HAP-1 (cell line): ENCODE data around the gene GREB1.

Source experiments
- DNase-seq, 2 experiments: peaks; one replicate each; pipeline ENCODE4 v3.0.0-alpha.2; 2016 to 2020; ENCODE audit warnings: low spot score in 2 of 2
- H3K27me3 ChIP-seq: fragments of 250-450 bp; sonication (Bioruptor Pico); 2 replicates; pipeline ENCODE4 v1.5.1; 2020; ENCODE audit warnings: low read depth, mild to moderate bottlenecking, moderate library complexity
- H3K36me3 ChIP-seq: fragments of 250-450 bp; sonication (Bioruptor Pico); replicated peaks from 2 replicates; pipeline ENCODE4 v1.5.1; 2020; ENCODE audit warnings: mild to moderate bottlenecking
- H3K4me1 ChIP-seq: fragments of 250-450 bp; sonication (Bioruptor Pico); 2 replicates; pipeline ENCODE4 v1.5.1; 2020; ENCODE audit warnings: mild to moderate bottlenecking
- H3K4me3 ChIP-seq: fragments of 250-450 bp; sonication (Bioruptor Pico); 2 replicates; pipeline ENCODE4 v1.5.1; 2020; ENCODE audit warnings: mild to moderate bottlenecking, moderate library complexity
- H3K9me3 ChIP-seq: fragments of 250-450 bp; sonication (Bioruptor Pico); 2 replicates; pipeline ENCODE4 v1.5.1; 2020; ENCODE audit warnings: mild to moderate bottlenecking, moderate library complexity
- in situ Hi-C: fragments of 300-500 bp; cut with MboI; formaldehyde crosslinking; loops from 3 replicates; pipeline ENCODE4 v1.14.3; 2020; ENCODE audit warnings: low sequenced_read_pairs, inconsistent platforms, mixed read lengths

Gene GREB1, protein sequence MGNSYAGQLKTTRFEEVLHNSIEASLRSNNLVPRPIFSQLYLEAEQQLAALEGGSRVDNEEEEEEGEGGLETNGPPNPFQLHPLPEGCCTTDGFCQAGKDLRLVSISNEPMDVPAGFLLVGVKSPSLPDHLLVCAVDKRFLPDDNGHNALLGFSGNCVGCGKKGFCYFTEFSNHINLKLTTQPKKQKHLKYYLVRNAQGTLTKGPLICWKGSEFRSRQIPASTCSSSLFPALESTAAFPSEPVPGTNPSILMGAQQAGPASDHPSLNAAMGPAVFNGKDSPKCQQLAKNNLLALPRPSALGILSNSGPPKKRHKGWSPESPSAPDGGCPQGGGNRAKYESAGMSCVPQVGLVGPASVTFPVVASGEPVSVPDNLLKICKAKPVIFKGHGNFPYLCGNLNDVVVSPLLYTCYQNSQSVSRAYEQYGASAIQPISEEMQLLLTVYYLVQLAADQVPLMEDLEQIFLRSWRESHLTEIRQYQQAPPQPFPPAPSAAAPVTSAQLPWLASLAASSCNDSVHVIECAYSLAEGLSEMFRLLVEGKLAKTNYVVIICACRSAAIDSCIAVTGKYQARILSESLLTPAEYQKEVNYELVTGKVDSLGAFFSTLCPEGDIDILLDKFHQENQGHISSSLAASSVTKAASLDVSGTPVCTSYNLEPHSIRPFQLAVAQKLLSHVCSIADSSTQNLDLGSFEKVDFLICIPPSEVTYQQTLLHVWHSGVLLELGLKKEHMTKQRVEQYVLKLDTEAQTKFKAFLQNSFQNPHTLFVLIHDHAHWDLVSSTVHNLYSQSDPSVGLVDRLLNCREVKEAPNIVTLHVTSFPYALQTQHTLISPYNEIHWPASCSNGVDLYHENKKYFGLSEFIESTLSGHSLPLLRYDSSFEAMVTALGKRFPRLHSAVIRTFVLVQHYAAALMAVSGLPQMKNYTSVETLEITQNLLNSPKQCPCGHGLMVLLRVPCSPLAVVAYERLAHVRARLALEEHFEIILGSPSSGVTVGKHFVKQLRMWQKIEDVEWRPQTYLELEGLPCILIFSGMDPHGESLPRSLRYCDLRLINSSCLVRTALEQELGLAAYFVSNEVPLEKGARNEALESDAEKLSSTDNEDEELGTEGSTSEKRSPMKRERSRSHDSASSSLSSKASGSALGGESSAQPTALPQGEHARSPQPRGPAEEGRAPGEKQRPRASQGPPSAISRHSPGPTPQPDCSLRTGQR (N-terminal part only)

DNA sequence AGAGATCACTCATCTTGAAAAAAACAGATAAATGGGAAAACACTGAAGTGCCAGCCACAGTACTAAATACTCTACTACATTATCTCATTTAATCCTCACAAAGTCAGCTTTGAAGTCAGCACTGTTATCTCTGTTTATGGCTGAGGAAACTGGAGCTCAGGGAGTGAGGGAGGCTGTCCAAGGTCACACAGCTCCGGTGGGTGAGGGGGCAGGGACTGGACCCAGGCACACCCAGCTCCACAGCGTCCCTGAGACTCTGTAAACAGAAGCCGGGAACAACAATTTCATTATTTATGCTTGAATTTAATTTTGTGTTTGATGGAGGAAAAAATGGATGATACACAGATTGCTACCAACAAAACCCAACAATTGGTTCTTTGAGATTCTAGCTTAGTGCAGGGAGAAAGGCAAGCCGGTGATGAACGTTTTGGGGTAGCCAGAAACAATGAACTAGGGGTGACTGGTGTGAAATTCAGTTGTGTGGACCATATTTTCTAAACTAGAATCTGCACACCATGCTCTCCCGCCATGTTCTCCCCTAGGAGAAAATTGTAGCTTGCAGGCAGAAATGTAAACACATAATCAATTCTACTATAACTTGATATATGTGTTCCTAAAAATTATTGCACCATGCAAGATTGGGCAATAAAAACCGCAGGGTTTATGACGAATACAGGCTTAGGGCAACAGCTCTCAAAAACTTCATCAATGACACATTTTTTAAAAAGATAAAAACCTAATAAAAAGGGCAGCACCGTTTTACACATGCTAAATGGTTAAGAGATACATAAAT is at the start of gene GREB1:
GREB1 (plus strand) TSS at position 768 of the 793 bp plus-strand sequence. CDS start 22,570 bp downstream, outside the sequence.
- Histone ChIP-seq H3K4me3 (no peak within 1 kb of the TSS), H3K4me1 (no peaks in the 10 kb centered on the region), H3K36me3 (no peaks in the 10 kb centered on the region), H3K27me3 (no peaks in the 10 kb centered on the region), H3K9me3 (no peaks in the 10 kb centered on the region)
- no peak for DNase-seq
- in situ Hi-C loops: no loop called here

DNA sequence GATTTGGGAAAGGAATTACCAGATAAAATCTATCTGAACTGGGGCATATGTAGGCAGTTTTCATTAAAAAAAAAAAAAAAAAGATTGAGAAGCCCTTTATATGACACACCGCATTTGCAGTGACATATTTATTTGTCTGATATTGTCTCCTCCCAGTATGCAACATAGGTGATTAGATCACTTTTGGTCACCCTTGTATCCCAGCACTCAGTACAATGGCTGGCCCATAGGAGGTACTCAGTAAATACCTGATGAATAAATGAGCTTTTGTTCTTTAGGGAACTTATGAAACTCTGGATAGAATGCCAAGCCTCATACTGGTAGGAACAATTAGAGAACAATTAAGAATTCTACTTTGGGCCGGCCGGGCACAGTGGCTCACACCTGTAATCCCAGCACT is 45.0 kb upstream of the GREB1 start:
- no peak overlapping the region for H3K4me3 ChIP-seq
- H3K36me3 ChIP-seq: no peaks in the 10 kb centered on the region
- H3K27me3 ChIP-seq: peaks cover 2% of the 10 kb centered on the region; the same call in 1 of the 2 replicates
- H3K4me1 ChIP-seq: peaks cover 5% of the 10 kb centered on the region; the same call in 1 of the 2 replicates
- in situ Hi-C loops: no loop called here
- peaks cover 5% of the 10 kb centered on the region; the same call in 1 of the 2 replicates for H3K9me3 ChIP-seq
- DNase-seq: no peak

DNA sequence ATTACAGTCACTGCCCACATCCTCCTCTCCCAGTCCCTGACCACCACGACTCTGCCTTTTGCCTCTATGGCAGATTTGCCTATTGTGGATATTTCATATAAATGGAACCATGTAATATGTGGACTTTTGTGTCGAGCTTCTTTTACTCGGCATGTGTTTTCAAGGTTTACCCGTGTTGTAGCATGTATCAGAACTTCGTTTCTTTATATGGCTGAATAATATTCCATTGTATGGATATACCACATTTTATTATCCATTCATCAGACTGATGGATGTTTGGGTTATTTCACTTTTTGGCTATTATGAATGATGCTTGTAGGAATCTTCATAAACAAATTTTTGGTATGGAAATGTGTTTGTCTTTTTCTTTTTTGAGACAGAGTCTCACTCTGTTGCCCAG is 43.7 kb upstream of the GREB1 start:
- in situ Hi-C loops: no loop called here
- H3K36me3 ChIP-seq: no peaks in the 10 kb centered on the region
- H3K4me3 ChIP-seq: no peak overlapping the region
- peaks cover 2% of the 10 kb centered on the region; the same call in 1 of the 2 replicates for H3K27me3 ChIP-seq
- no peaks in the 10 kb centered on the region for H3K4me1 ChIP-seq
- peaks cover 5% of the 10 kb centered on the region; the same call in 1 of the 2 replicates for H3K9me3 ChIP-seq
- no peak for DNase-seq

DNA sequence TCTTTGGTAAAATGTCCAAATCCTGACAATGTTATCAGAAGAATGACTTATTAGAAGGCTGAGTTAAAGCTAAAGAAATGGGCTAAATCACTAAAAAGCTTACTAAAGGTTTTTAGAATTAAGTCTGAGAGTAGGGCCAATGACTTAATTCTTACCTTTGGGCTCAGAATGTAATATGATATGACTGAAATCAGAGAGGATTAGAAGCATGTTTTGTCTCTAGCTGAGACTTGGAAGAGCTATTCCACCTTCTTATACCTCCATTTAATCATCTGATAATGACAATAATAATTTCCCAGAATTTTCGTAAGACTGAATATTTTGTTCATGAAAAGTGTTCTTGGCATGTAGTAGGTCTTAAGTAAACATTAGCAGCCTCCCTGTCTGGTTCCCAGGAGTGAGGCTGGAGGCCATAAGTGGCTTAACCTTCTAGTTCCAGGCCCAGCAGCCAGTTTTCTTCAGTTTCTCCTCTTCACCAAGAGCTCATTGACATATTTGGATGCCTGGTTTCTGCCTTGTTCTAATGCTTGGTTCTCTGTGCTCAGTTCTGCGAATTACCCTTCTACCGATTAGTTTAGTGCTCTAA is 42.4 kb upstream of the GREB1 start:
- H3K9me3 ChIP-seq: peaks cover 5% of the 10 kb centered on the region; the same call in 1 of the 2 replicates
- H3K4me3 ChIP-seq: no peak overlapping the region
- no peaks in the 10 kb centered on the region; the same call in 1 of the 2 replicates for H3K27me3 ChIP-seq
- no peak for DNase-seq
- in situ Hi-C loops: no loop called here
- H3K36me3 ChIP-seq: no peaks in the 10 kb centered on the region
- H3K4me1 ChIP-seq: no peaks in the 10 kb centered on the region

DNA sequence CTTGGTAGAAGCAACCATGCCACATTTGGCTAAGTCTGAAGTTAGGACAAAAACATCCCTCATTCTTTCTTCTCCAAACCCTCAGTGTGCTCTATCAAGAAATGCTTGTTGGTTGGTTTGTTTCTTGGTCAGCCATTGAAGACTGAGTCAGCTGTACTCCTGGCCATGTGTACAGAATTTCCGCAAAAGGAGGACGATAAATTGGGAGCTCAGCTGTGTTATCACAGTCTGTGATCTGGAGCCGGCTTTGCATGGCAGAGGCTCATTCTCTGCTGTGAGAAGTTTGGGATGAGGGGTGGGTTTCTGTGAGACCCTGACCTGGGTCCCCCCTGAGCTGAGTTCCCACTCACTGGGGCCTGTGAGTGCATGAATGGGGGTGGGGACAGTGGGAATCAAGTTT is 41.6 kb upstream of the GREB1 start:
- no peak for DNase-seq
- Histone ChIP-seq H3K4me1 (no peaks in the 10 kb centered on the region), H3K9me3 (peaks cover 5% of the 10 kb centered on the region; the same call in 1 of the 2 replicates), H3K27me3 (no peaks in the 10 kb centered on the region; the same call in 1 of the 2 replicates), H3K4me3 (no peak overlapping the region), H3K36me3 (no peaks in the 10 kb centered on the region)
- in situ Hi-C loops: no loop called here

DNA sequence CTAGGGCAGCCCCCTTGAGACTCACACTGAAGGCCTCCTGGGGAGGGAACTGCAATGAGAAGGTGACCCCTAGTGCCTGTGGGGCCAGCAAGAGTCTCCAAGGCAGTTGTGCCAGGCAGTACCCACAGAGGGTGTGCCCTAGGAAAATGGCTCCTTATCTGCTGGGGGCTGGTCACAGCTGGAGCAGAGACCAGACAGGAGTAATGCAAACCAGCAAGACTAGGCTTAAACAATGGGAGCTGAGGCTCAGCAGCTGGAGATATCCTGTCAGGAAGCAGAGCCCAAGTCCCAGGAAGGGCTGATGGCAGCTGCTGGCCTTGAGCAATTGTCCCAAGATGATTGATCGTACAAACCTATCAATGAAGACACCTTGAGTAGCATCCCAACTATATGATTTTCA is 41.1 kb upstream of the GREB1 start:
- no peaks in the 10 kb centered on the region for H3K36me3 ChIP-seq
- H3K4me1 ChIP-seq: no peaks in the 10 kb centered on the region
- in situ Hi-C loops: no loop called here
- no peak for DNase-seq
- peaks cover 5% of the 10 kb centered on the region; the same call in 1 of the 2 replicates for H3K9me3 ChIP-seq
- no peaks in the 10 kb centered on the region for H3K27me3 ChIP-seq
- no peak overlapping the region for H3K4me3 ChIP-seq

DNA sequence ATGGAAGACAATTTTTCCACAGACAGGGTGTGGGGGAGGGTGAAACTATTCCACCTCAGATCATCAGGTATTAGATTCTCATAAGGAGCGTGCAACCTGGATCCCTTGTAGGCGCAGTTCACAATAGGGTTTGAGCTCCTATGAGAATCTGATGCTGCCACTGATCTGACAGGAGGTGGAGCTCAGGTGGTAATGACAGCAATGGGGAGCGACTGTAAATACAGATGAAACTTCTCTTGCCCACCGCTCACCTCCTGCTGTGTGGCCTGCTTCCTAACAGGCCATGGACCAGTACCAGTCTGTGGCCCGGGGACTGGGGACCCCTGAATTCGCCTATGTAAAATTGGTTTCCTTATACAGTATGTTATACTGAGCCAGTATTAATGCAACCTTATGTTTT is 40.6 kb upstream of the GREB1 start:
- no peak for DNase-seq
- H3K27me3 ChIP-seq: no peaks in the 10 kb centered on the region
- no peaks in the 10 kb centered on the region for H3K36me3 ChIP-seq
- no peaks in the 10 kb centered on the region for H3K4me1 ChIP-seq
- H3K4me3 ChIP-seq: no peak overlapping the region
- peaks cover 5% of the 10 kb centered on the region; the same call in 1 of the 2 replicates for H3K9me3 ChIP-seq
- in situ Hi-C loops: no loop called here

DNA sequence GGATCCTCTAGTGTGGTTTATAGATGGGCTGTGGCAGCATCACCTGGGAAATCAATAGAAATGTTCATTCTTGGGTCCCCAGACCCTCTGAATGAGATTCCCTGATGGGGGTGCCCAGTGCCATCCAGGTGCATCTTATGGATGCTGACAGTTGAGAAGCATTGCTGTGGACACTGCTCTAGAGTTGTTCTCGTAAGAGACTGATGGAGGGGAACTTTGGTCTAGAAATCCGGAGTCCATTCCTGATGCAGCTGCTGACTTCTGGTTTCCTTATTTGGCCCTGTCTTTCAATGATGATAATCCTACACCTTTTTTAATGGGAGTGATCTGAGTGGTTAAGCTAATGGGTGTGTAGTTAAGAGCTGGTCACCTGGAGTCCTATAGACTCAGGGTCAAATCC is 39.5 kb upstream of the GREB1 start:
- Histone ChIP-seq H3K4me3 (no peak overlapping the region), H3K9me3 (peaks cover 5% of the 10 kb centered on the region; the same call in 1 of the 2 replicates), H3K36me3 (no peaks in the 10 kb centered on the region), H3K4me1 (no peaks in the 10 kb centered on the region), H3K27me3 (no peaks in the 10 kb centered on the region)
- no peak for DNase-seq
- in situ Hi-C loops: no loop called here

DNA sequence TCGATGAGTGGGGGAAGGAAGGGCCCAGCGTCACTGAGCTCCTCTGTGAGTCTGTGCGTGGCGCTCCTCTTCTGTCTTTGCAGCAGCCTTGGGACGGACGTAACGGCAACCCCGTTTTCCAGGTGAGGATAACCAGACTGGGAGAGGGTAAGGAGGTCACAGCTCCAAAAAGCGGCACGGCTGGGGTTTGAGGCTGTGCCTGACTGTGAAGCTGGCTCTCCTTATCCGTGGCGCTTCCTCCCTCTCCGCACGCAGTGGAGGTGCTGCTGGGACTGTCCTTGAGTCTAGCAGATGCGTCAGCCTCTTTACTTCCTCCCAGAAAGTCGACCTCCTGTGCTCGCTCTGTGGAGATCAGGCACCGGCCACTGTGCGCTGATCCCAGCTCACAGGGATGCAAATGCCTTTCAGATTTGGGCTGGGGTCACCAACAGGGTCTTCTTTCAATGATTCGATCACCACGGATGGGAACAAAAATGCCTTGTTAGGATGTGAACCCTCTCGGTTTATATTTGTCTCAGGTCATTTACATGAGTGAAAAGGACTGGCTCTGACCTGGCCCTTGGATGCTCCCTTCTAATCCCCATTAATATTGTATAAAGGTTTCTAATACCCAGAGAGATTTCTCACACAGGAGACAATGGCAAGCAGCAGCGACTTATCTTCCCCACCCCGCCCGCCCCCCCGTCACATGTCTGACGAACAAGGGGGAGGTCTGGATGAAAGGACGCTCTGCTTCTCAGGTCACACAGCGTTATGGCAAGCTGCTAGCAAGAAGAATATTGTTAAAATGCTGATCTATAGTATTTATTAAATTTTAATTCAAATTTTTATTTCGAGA is 37.8 kb upstream of the GREB1 start:
- Histone ChIP-seq H3K4me1 (no peaks in the 10 kb centered on the region), H3K27me3 (no peaks in the 10 kb centered on the region; the same call in 1 of the 2 replicates), H3K36me3 (no peaks in the 10 kb centered on the region), H3K9me3 (no peaks in the 10 kb centered on the region), H3K4me3 (no peak overlapping the region)
- peak in 1 of 2 experiments; percentile 21 for DNase-seq
- in situ Hi-C loops: no loop called here

DNA sequence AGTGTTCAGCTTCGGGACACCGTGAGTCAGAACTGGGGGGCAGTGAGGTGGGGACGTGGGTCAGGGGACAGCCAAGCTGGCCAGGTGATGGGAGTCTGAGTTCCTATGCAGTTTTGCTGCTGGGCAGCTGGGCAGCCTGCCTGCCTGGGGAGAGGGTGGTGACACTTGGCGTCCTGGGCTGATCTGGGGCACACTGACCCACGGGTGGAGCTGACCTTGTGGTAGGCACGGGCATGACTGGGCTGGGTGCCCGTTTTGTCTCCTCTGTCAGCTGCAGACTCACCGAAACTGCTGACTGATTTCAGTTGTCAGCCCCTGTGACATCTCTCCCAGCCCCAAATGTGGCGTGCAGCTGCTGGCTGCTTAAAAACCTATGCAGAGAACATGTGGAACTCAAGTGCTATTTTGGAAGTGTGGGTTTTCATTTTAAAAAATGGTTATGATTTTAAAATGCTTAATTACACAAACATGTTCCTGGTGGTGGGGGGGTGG is 35.3 kb upstream of the GREB1 start:
- in situ Hi-C loops: no loop called here
- no peak for DNase-seq
- Histone ChIP-seq H3K27me3 (no peaks in the 10 kb centered on the region; the same call in 1 of the 2 replicates), H3K9me3 (no peaks in the 10 kb centered on the region), H3K36me3 (no peaks in the 10 kb centered on the region), H3K4me1 (no peaks in the 10 kb centered on the region), H3K4me3 (no peak overlapping the region)

DNA sequence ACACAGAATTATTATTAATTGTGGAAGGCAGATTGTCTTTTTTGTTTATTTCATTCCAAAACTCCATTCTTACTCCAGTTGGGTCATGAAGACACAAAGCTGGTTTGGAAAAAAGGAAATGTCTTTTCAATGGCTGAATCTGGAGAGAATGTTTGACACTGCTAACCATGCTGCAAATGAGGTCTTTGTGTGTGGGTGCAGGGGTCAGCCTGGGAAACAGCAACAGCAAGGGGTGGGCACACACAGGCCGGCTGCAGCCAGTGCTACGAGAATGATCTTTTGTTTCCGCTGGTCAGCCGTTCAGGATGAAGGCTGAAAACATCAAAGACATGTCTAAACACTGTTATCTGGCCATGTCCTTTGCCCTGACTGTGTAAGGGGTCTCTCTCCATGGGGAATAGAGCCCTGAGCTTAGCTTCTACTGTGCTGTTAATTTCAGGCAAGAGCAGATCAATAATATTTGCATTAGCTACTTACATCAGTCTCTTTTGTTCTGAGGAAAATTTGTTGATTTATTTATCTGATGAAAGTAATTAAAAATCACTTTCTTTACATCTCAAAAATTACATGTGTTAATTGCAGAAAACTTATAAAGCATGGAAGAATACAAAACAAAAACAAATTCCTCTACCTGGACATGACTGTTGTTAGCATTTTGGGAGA is 34.6 kb upstream of the GREB1 start:
- H3K27me3 ChIP-seq: no peaks in the 10 kb centered on the region; the same call in 1 of the 2 replicates
- H3K4me1 ChIP-seq: no peaks in the 10 kb centered on the region
- H3K9me3 ChIP-seq: no peaks in the 10 kb centered on the region
- H3K36me3 ChIP-seq: no peaks in the 10 kb centered on the region
- no peak for DNase-seq
- in situ Hi-C loops: no loop called here
- H3K4me3 ChIP-seq: no peak overlapping the region
